Cardiac muscle cell (in vitro differentiated cells and primary cell): ENCODE results near the gene LCA5. TPM values are rescaled to one million over a fixed set of nuclear protein-coding genes. Genes with fewer than 3 reads are reported as not detected.

Experiments
- DNase-seq, 2 donors: peaks; one replicate each; pipeline versions ENCODE4 v3.0.0 to v3.0.0-alpha.2; 2010 to 2017; ENCODE audit warnings: low read depth in 1 of 2, low spot score in 1 of 2
- H3K27ac ChIP-seq: fragments of 200-600 bp; sonication (generic); 2 replicates; pipeline ENCODE4 v1.5.1; 2016
- H3K27me3 ChIP-seq: fragments of 200-600 bp; sonication (generic); 2 replicates; pipeline ENCODE4 v1.6.0; 2016; ENCODE audit warnings: control low read depth
- H3K36me3 ChIP-seq: fragments of 200-600 bp; sonication (generic); 2 replicates; pipeline ENCODE4 v1.5.1; 2016; ENCODE audit warnings: control low read depth
- H3K4me1 ChIP-seq: fragments of 200-600 bp; sonication (generic); 2 replicates; pipeline ENCODE4 v1.8.1; 2017; ENCODE audit warnings: low read depth, mild to moderate bottlenecking, mixed run types
- H3K4me3 ChIP-seq: fragments of 200-600 bp; sonication (generic); 2 replicates; pipeline ENCODE4 v1.5.1; 2016; ENCODE audit warnings: mild to moderate bottlenecking
- H3K9me3 ChIP-seq: fragments of 200-600 bp; sonication (generic); 2 replicates; pipeline ENCODE4 v1.5.1; 2017; ENCODE audit warnings: low read depth, mild to moderate bottlenecking, control low read depth
- CTCF ChIP-seq: IDR thresholded peaks from 2 replicates; pipeline ENCODE4 v1.5.1; 2012; ENCODE audit warnings: low read depth, mild to moderate bottlenecking, low read length
- polyA plus RNA-seq: library from polyadenylated mRNA; unstranded; fragments of >200 nt; fragmentation: Nextera tagmentation; extraction: Ambion mirVana; gene quantifications from 2 replicates; pipeline ENCODE4 v1.2.1, GENCODE V29; 2016
- total RNA-seq: library from RNA; depleted of rRNA; stranded (reverse); fragments of >200 nt; gene quantifications from 2 replicates; pipeline ENCODE4 v1.2.3, GENCODE V29; 2016

Gene LCA5
- total and polyA plus RNA-seq, 2 experiments from 2014 or later, result 4.3 to 5.9 TPM

DNA sequence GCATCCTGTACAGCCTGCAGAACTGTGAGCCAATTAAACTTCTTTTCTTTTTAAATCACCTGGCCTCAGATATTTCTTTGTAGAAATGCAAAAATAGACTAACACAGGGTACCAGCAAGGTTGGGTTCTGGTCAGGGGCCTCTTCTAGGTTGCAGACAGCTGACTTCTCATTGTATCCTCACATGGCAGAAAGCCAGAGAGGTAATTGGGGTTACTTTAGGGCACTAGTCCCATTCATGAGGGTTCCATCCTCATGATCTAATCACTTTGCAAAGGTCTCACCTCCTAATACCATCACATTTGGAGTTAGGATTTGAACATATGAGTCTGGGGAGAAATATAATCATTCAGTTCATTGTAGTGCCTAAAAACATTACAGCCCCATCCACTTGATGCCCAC lies 101.5 kb downstream of the LCA5 start:
- no peak for DNase-seq

More for the DNA sequence above, 101.5 kb downstream of the LCA5 start:
- Histone ChIP-seq H3K4me1 (peaks cover 9% of the 10 kb centered on the region), H3K36me3 (no peaks in the 10 kb centered on the region), H3K9me3 (no peaks in the 10 kb centered on the region), H3K27me3 (no peaks in the 10 kb centered on the region), H3K27ac (no peak overlapping the region), H3K4me3 (no peak overlapping the region)
- TF ChIP-seq CTCF, result no peak

Other genes with a start within 250 kb of the LCA5 start
- 35.0 and 36.1 TPM in 2 replicates for gene SH3BGRL2, start 93.9 kb upstream of the LCA5 start, total RNA-seq
- gene SH3BGRL2, start 93.9 kb upstream of the LCA5 start, polyA plus RNA-seq, result 21.7 and 25.2 TPM in 2 replicates